Endothelial cell of umbilical vein (primary cell): ENCODE results near the gene UBASH3B.

Source experiments
- CTCF ChIP-seq, 2 donors: IDR thresholded peaks; 1 replicate in 1 of 2; 2 replicates in 1 of 2; pipeline ENCODE4 v1.5.1; 2011; ENCODE audit warnings: low read length in 2 of 2, mild to moderate bottlenecking in 2 of 2, moderate library complexity in 2 of 2, control low read depth in 1 of 2, inconsistent platforms in 1 of 2, low read depth in 1 of 2; ENCODE audit not compliant: insufficient read depth in 1 of 2; ENCODE audit errors: extremely low read depth in 1 of 2
- EZH2 ChIP-seq: IDR thresholded peaks from 2 replicates; pipeline ENCODE4 v1.6.1; 2012; ENCODE audit warnings: borderline replicate concordance, low read depth, mild to moderate bottlenecking, moderate library complexity, low read length, inconsistent platforms; ENCODE audit not compliant: severe bottlenecking
- FOS ChIP-seq: IDR thresholded peaks from 2 replicates; pipeline ENCODE4 v1.6.1; 2011; ENCODE audit warnings: mild to moderate bottlenecking, low read length, moderate library complexity, borderline replicate concordance; ENCODE audit not compliant: insufficient read depth
- GATA2 ChIP-seq: IDR thresholded peaks from 2 replicates; pipeline ENCODE4 v1.7.0; 2011; ENCODE audit warnings: low read depth, mild to moderate bottlenecking, moderate library complexity, mixed read lengths, low read length; ENCODE audit not compliant: insufficient read length, insufficient read depth
- JUN ChIP-seq: IDR thresholded peaks from 2 replicates; pipeline ENCODE4 v1.6.1; 2011; ENCODE audit warnings: borderline replicate concordance, low read depth; ENCODE audit not compliant: insufficient read length, insufficient read depth
- POLR2A ChIP-seq: IDR thresholded peaks from 2 replicates; pipeline ENCODE4 v1.6.1; 2012; ENCODE audit warnings: low read depth, mild to moderate bottlenecking, control low read depth, low read length
- POLR2AphosphoS5 ChIP-seq: IDR thresholded peaks from 2 replicates; pipeline ENCODE4 v1.6.1; 2012; ENCODE audit warnings: low read depth, mild to moderate bottlenecking, control low read depth, low read length, moderate library complexity; ENCODE audit not compliant: insufficient read depth

- TF ChIP-seq CTCF (IDR thresholded peaks at IDR 0.05; ENCODE audit: extremely low read depth in 1 of 2, insufficient read depth in 1 of 2, low read depth in 1 of 2, low read length in 2 of 2): no peak
- TF ChIP-seq POLR2AphosphoS5: peak; percentile 31
- peak; percentile 33 for TF ChIP-seq FOS
- no peak for TF ChIP-seq POLR2A
- TF ChIP-seq EZH2: no peak
- no peak for TF ChIP-seq JUN
- peak; percentile 82 for TF ChIP-seq GATA2
Measured at GRCh38 chr11:122754028-122754427, 98.5 kb downstream of the UBASH3B start.
